ENCODE measurements around the gene KCNK10. TPM values are rescaled to one million over a fixed set of nuclear protein-coding genes. Genes with fewer than 3 reads are reported as not detected.

The KCNK10 gene
- 2.9 TPM for total RNA-seq (ENCODE audit: insufficient read depth, low replicate concordance)

GRCh38 chr14:88323086-88323522 is at the start of gene KCNK10:
Gene KCNK10 (minus strand): TSS chr14:88323269. CDS start chr14:88322798, 471 bp downstream.
- DNase-seq (ENCODE audit: low spot score): no peak

- no peak for DNase-seq (ENCODE audit: low spot score)
These were observed 46.4 kb upstream of the KCNK10 start for GRCh38 chr14:88369496-88369895.

GRCh38 chr14:88364710-88365413 is 41.8 kb upstream of the KCNK10 start:
- no peak for DNase-seq (ENCODE audit: low spot score)

GRCh38 chr14:88363644-88364043 is 40.6 kb upstream of the KCNK10 start:
- DNase-seq (ENCODE audit: low spot score): no peak

- DNase-seq (ENCODE audit: low spot score): no peak
These were observed 36.4 kb upstream of the KCNK10 start for GRCh38 chr14:88359500-88359899.

- DNase-seq (ENCODE audit: low spot score): no peak
These were observed 31.3 kb upstream of the KCNK10 start for GRCh38 chr14:88354358-88354757.

GRCh38 chr14:88352698-88353097 is 29.6 kb upstream of the KCNK10 start:
- DNase-seq (ENCODE audit: low spot score): no peak

- DNase-seq (ENCODE audit: low spot score): peak; percentile 33
These were observed 29.1 kb upstream of the KCNK10 start for GRCh38 chr14:88351966-88352691.

GRCh38 chr14:88348546-88348945 is 25.5 kb upstream of the KCNK10 start:
- DNase-seq (ENCODE audit: low spot score): no peak

GRCh38 chr14:88346048-88346639 is 23.1 kb upstream of the KCNK10 start:
- DNase-seq (ENCODE audit: low spot score): no peak

GRCh38 chr14:88342980-88343379 is 19.9 kb upstream of the KCNK10 start:
- DNase-seq (ENCODE audit: low spot score): no peak

- no peak for DNase-seq (ENCODE audit: low spot score)
These were observed 17.3 kb upstream of the KCNK10 start for GRCh38 chr14:88340357-88340756.

GRCh38 chr14:88333036-88333435 is 10.0 kb upstream of the KCNK10 start:
- no peak for DNase-seq (ENCODE audit: low spot score)

- no peak for DNase-seq (ENCODE audit: low spot score)
These were observed 4.4 kb upstream of the KCNK10 start for GRCh38 chr14:88327497-88327896.

- no peak for DNase-seq (ENCODE audit: low spot score)
These were observed 3.5 kb upstream of the KCNK10 start for GRCh38 chr14:88326352-88327103.

GRCh38 chr14:88325883-88326282 is 2.8 kb upstream of the KCNK10 start:
- no peak for DNase-seq (ENCODE audit: low spot score)

GRCh38 chr14:88324930-88325329 is 1.9 kb upstream of the KCNK10 start:
- DNase-seq (ENCODE audit: low spot score): no peak

- DNase-seq (ENCODE audit: low spot score): no peak
These were observed 1.4 kb upstream of the KCNK10 start for GRCh38 chr14:88324491-88324890.

- no peak for DNase-seq (ENCODE audit: low spot score)
These were observed 592 bp upstream of the KCNK10 start for GRCh38 chr14:88323523-88324199.

- no peak for DNase-seq (ENCODE audit: low spot score)
These were observed 474 bp downstream of the KCNK10 start for GRCh38 chr14:88322504-88323085.

Measured in umbilical cord (tissue), 2 donors.